Smooth muscle cell (in vitro differentiated cells): Measurements from ENCODE around the gene ZNF775. TPM values are rescaled to one million over a fixed set of nuclear protein-coding genes. Genes with fewer than 3 reads are reported as not detected.

ENCODE experiments used
- DNase-seq: peaks from one replicate; lab custom pipeline; 2025; ENCODE audit not compliant: unreplicated experiment; lab: John Stamatoyannopoulos, UW
- H2AFZ ChIP-seq: fragments of 200-600 bp; sonication (generic); 2 replicates; pipeline ENCODE4 v1.6.0; 2016; ENCODE audit warnings: antibody characterized with exemption, low read depth, mild to moderate bottlenecking
- H3F3A ChIP-seq: fragments of 200-600 bp; sonication (generic); 2 replicates; pipeline ENCODE4 v1.6.0; 2017; ENCODE audit warnings: antibody characterized with exemption, low read depth
- H3K27ac ChIP-seq: fragments of 200-600 bp; sonication (generic); 2 replicates; pipeline ENCODE4 v1.5.1; 2016; ENCODE audit warnings: low read depth, mild to moderate bottlenecking
- H3K27me3 ChIP-seq: fragments of 200-600 bp; sonication (generic); 2 replicates; pipeline ENCODE4 v1.6.1; 2016; ENCODE audit warnings: low read depth, mild to moderate bottlenecking
- H3K36me3 ChIP-seq: fragments of 200-600 bp; sonication (generic); 2 replicates; pipeline ENCODE4 v1.5.1; 2016; ENCODE audit warnings: low read depth
- H3K4me1 ChIP-seq: fragments of 200-600 bp; sonication (generic); 2 replicates; pipeline ENCODE4 v1.5.1; 2016; ENCODE audit warnings: low read depth
- H3K4me2 ChIP-seq: fragments of 200-600 bp; sonication (generic); 2 replicates; pipeline ENCODE4 v1.6.0; 2016; ENCODE audit warnings: mild to moderate bottlenecking
- H3K4me3 ChIP-seq: fragments of 200-600 bp; sonication (generic); 2 replicates; pipeline ENCODE4 v1.5.1; 2016; ENCODE audit warnings: mild to moderate bottlenecking
- H3K79me2 ChIP-seq: fragments of 200-600 bp; sonication (generic); 2 replicates; pipeline ENCODE4 v1.6.0; 2016; ENCODE audit warnings: low read depth, mild to moderate bottlenecking
- H3K9ac ChIP-seq: fragments of 200-600 bp; sonication (generic); 2 replicates; pipeline ENCODE4 v1.6.0; 2016; ENCODE audit warnings: low read depth
- H3K9me3 ChIP-seq: fragments of 200-600 bp; sonication (generic); replicated peaks from 2 replicates; pipeline ENCODE4 v1.5.1; 2016; ENCODE audit warnings: low read depth
- H4K20me1 ChIP-seq: fragments of 200-600 bp; sonication (generic); 2 replicates; pipeline ENCODE4 v1.6.0; 2016; ENCODE audit warnings: low read depth
- WGBS: methylation state at CpG from one replicate; pipeline ENCODE4 v1.1.7; 2016; ENCODE audit warnings: low lambda C conversion rate; 5-methylcytosine and 5-hydroxymethylcytosine counted together
- polyA plus RNA-seq: library from polyadenylated mRNA; unstranded; fragments of >200 nt; fragmentation: Nextera tagmentation; extraction: Ambion mirVana; gene quantifications from 2 replicates; pipeline ENCODE4 v1.2.1, GENCODE V29; 2016
- total RNA-seq: library from RNA; depleted of rRNA; stranded (reverse); fragments of >200 nt; gene quantifications from 2 replicates; pipeline ENCODE4 v1.2.3, GENCODE V29; 2014
- TF ChIP-seq, protein P1 (sequence below): fragments of 200-600 bp; sonication (generic); IDR thresholded peaks from 2 replicates; pipeline ENCODE4 v1.5.1; 2017; ENCODE audit warnings: borderline replicate concordance, mild to moderate bottlenecking, antibody characterized with exemption; ENCODE audit not compliant: insufficient read depth, poor library complexity, severe bottlenecking

The ZNF775 gene
- total and polyA plus RNA-seq, 2 experiments from 2014 or later: 5.9 to 23.8 TPM

DNA sequence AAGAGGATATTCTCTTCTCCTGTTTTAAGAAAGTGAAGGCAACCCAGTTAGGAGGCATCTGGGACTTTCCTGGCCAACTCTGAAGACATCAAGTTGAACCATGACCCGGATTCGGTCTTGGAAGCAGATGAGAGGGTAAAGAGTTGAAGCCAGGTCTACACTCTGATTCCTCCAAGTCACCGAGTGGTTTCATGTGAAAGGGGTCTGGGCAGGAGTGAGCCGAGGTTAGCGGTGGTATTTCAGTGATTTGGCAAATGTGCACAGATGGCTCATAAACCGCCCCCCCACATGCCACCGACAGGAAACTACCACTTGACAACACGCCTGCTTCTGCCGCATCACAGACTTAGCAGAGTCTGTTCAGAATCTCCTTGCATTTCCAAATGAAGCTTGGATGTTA is 21.9 kb upstream of the ZNF775 start:
- Histone ChIP-seq H3K9ac (no peak overlapping the region), H3K36me3 (no peaks in the 10 kb centered on the region), H3K79me2 (no peaks in the 10 kb centered on the region), H3K27ac (peak overlapping the region; percentile 36), H3K4me3 (no peak overlapping the region), H3K9me3 (no peaks in the 10 kb centered on the region), H2AFZ (no peak overlapping the region), H3F3A (no peaks in the 10 kb centered on the region), H4K20me1 (no peaks in the 10 kb centered on the region), H3K4me2 (peak overlapping the region; percentile 9), H3K4me1 (peaks cover 4% of the 10 kb centered on the region), H3K27me3 (no peaks in the 10 kb centered on the region)
- TF ChIP-seq, protein P1, sequence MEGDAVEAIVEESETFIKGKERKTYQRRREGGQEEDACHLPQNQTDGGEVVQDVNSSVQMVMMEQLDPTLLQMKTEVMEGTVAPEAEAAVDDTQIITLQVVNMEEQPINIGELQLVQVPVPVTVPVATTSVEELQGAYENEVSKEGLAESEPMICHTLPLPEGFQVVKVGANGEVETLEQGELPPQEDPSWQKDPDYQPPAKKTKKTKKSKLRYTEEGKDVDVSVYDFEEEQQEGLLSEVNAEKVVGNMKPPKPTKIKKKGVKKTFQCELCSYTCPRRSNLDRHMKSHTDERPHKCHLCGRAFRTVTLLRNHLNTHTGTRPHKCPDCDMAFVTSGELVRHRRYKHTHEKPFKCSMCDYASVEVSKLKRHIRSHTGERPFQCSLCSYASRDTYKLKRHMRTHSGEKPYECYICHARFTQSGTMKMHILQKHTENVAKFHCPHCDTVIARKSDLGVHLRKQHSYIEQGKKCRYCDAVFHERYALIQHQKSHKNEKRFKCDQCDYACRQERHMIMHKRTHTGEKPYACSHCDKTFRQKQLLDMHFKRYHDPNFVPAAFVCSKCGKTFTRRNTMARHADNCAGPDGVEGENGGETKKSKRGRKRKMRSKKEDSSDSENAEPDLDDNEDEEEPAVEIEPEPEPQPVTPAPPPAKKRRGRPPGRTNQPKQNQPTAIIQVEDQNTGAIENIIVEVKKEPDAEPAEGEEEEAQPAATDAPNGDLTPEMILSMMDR: no peak
- 54% methylated on average over 9 of the region's 9 CpGs for WGBS
- DNase-seq: no peak

DNA sequence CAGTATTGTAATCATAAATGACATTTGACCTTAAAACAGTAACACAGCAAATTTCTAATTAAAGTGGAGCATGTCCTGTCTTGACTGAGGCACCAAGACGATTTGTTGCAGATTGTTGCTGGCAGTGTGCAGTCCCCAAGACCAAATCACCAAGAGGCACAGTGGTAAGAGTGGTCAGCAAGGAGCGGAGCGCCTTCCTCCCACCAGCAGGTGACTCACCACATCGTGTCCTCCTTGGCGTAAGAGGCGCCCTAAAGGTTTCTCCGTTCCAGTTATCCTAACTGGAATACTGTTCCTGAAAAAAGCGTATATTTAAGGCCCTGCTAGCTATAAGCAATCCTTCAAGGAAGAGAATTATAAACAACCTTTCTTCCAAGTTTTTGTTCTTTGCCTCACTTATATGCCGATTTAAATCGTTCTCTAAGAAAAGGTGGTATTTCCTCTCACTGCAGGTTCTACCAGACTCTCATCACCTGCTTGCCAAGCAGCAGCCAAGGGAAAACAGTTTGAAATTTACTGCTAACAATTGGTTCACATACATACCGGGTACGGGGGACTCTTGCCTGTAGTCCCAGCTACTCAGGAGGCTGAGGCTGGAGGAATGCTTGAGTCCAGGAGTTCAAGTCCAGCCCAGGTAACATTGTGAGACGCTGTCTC is 21.2 kb upstream of the ZNF775 start:
- TF ChIP-seq, protein P1: no peak
- 54% methylated on average over 13 of the region's 13 CpGs for WGBS
- Histone ChIP-seq H3K9me3 (no peaks in the 10 kb centered on the region), H3K4me2 (peak overlapping the region; percentile 9), H3K36me3 (no peaks in the 10 kb centered on the region), H2AFZ (no peak overlapping the region), H3K27ac (peak overlapping the region; percentile 36), H3F3A (no peaks in the 10 kb centered on the region), H3K27me3 (no peaks in the 10 kb centered on the region), H3K79me2 (no peaks in the 10 kb centered on the region), H3K9ac (no peak overlapping the region), H4K20me1 (no peaks in the 10 kb centered on the region), H3K4me3 (no peak overlapping the region), H3K4me1 (peaks cover 8% of the 10 kb centered on the region)
- no peak for DNase-seq

DNA sequence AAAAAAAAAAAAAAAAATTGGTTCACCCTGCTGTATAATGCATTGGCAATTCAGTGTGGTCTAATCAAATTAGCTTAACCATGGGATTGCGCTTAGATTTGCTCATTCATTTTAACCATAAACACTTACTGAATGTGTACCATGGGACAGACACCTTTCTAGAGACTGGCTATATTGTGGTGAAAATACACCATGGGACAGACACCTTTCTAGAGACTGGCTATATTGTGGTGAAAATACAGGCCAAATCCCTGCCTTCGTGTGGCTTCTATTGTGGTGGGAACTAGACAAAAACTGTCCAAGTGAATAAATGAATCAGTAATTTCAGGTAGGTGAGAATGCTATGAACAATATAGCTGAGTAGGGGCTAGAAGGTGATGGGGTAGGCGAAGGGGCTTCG is 20.7 kb upstream of the ZNF775 start:
- Histone ChIP-seq H3K4me2 (no peak overlapping the region), H4K20me1 (no peaks in the 10 kb centered on the region), H3K27me3 (no peaks in the 10 kb centered on the region), H3K79me2 (no peaks in the 10 kb centered on the region), H2AFZ (no peak overlapping the region), H3K9me3 (no peaks in the 10 kb centered on the region), H3K9ac (no peak overlapping the region), H3F3A (no peaks in the 10 kb centered on the region), H3K27ac (no peak overlapping the region), H3K4me1 (peaks cover 8% of the 10 kb centered on the region), H3K36me3 (no peaks in the 10 kb centered on the region), H3K4me3 (no peak overlapping the region)
- DNase-seq: no peak
- WGBS: 91% methylated on average over 4 of the region's 4 CpGs
- TF ChIP-seq, protein P1: no peak
